Measurements from ENCODE around the gene BCL7B.
"Not testable (repeated sequence)": the region's sequence is repeated elsewhere in the genome, so short reads cannot be mapped to it uniquely, and the experiment has no call there.

BCL7B gene

GRCh38 chr7:73496626-73497025 lies 60.9 kb downstream of the BCL7B start:
- DNase-seq (ENCODE audit: low read depth in 3 of 3) = no peak

- not testable (repeated sequence) for DNase-seq (ENCODE audit: low read depth in 3 of 3)
Measured at GRCh38 chr7:73495507-73495906, 62.0 kb downstream of the BCL7B start.

GRCh38 chr7:73489976-73490375 lies 67.5 kb downstream of the BCL7B start:
- no peak for DNase-seq (ENCODE audit: low read depth in 3 of 3)

DNA sequence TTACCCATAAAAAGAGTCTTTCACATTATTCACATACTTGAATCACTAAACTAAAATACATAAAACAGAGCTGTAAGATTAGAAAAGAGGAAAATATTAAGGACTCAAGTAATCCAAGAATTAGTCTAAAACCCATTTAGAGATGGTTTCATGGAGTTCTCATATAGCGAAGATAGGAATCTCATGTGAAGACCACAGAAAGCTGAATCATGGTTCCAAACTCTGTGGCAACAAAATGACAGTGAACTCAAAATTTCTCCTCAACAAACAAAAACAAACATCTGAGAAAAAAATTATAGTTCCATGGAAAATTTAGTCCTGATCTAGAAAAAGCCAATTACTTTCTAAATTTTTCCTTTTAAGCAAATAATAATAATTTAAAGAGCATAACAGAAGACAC lies 70.0 kb downstream of the BCL7B start:
- no peak for DNase-seq (ENCODE audit: low read depth in 3 of 3)
